GM12865 (cell line): ENCODE results near the gene ZFAND2B.

ENCODE experiments used
- DNase-seq: peaks from one replicate; pipeline ENCODE4 v3.0.0; 2010; ENCODE audit warnings: low read depth
- H3K4me3 ChIP-seq: 2 replicates; pipeline ENCODE4 v1.5.1; 2011; ENCODE audit warnings: mild to moderate bottlenecking, low read depth, low read length, control low read depth
- CTCF ChIP-seq: IDR thresholded peaks from 2 replicates; pipeline ENCODE4 v1.5.1; 2011; ENCODE audit warnings: low read length, control low read depth, low read depth, inconsistent platforms; ENCODE audit not compliant: insufficient read depth; ENCODE audit errors: missing control alignments

The ZFAND2B gene

GRCh38 chr2:219205165-219205538, 1.4 kb upstream of the ZFAND2B start:
- H3K4me3 ChIP-seq, result no peak overlapping the region
- no peak for DNase-seq
- no peak for TF ChIP-seq CTCF

DNA sequence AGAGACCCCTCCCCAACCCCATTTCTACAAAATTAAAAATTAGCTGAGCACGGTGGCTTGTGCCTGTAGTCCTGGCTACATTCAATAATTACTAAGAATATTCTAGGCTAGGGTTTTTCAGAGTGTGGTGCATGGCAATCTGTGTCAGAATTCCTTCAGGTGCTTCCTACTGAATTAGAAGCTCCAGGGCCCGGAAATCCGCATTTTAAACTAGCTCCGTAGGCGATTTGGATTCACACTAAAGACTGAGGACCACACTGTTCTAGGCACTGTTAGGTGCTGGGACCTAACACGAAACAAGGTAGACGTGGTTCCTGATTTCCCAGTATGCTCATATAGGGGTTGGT, 628 bp upstream of the ZFAND2B start:
- DNase-seq, result no peak
- TF ChIP-seq CTCF, result no peak
- peak overlapping the region; percentile 51 for H3K4me3 ChIP-seq

- TF ChIP-seq CTCF, result no peak
- H3K4me3 ChIP-seq, result peak overlapping the region; percentile 66
- no peak for DNase-seq
These were observed 727 bp downstream of the ZFAND2B start for GRCh38 chr2:219207134-219207883.

GRCh38 chr2:219207884-219208740, 1.5 kb downstream of the ZFAND2B start:
- no peak for TF ChIP-seq CTCF
- H3K4me3 ChIP-seq, result no peak overlapping the region
- DNase-seq, result no peak

GRCh38 chr2:219209236-219210195, 2.9 kb downstream of the ZFAND2B start:
- TF ChIP-seq CTCF, result no peak
- H3K4me3 ChIP-seq, result no peak overlapping the region
- DNase-seq, result no peak

DNA sequence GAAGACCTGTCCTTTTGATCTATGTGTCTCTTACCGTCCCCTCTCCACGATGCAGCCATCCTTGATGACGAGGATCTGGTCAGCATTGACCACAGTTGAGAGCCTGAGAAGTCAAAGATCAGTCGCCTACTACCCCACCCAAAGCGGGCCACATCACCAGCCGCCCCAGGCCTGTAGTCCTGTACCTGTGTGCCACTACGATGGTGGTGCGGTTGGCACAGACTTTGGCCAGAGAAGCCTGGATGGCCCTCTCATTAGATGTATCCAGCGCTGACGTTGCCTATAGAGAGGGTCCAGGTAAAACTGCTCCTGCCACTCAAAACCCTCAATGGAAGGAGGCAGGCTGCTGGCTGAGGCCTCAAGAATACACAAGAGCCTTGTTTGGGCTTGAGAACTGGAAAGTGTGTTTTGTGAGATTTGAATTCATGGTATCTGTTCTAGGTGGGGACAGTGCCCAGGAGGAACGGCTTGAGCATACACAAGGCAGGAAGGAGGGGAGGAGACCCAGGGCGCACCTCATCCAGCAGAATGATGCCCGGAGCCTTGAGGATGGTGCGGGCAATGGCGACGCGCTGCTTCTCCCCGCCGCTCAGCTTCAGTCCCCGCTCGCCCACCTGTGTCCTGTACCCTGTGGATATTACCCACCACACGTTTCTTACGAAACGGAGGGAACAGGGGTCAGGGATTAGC, 3.8 kb downstream of the ZFAND2B start:
- no peak for DNase-seq
- no peak overlapping the region for H3K4me3 ChIP-seq
- TF ChIP-seq CTCF, result no peak
